HG03045 (cell line): ENCODE measurements around the gene HSPA1L.
"Not testable (repeated sequence)": the region's sequence is repeated elsewhere in the genome, so short reads cannot be mapped to it uniquely, and the experiment has no call there.

Experiments
- ATAC-seq: cut with Tn5 transposase; IDR thresholded peaks from one replicate; pipeline ENCODE4 v1.9.1; 2021; ENCODE audit warnings: mild to moderate bottlenecking, moderate library complexity; ENCODE audit not compliant: unreplicated experiment

The HSPA1L gene

DNA sequence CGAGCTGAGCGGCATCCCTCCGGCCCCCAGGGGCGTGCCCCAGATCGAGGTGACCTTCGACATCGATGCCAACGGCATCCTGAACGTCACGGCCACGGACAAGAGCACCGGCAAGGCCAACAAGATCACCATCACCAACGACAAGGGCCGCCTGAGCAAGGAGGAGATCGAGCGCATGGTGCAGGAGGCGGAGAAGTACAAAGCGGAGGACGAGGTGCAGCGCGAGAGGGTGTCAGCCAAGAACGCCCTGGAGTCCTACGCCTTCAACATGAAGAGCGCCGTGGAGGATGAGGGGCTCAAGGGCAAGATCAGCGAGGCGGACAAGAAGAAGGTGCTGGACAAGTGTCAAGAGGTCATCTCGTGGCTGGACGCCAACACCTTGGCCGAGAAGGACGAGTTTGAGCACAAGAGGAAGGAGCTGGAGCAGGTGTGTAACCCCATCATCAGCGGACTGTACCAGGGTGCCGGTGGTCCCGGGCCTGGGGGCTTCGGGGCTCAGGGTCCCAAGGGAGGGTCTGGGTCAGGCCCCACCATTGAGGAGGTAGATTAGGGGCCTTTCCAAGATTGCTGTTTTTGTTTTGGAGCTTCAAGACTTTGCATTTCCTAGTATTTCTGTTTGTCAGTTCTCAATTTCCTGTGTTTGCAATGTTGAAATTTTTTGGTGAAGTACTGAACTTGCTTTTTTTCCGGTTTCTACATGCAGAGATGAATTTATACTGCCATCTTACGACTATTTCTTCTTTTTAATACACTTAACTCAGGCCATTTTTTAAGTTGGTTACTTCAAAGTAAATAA lies 2.2 kb upstream of the HSPA1L start:
- ATAC-seq, result not testable (repeated sequence)

DNA sequence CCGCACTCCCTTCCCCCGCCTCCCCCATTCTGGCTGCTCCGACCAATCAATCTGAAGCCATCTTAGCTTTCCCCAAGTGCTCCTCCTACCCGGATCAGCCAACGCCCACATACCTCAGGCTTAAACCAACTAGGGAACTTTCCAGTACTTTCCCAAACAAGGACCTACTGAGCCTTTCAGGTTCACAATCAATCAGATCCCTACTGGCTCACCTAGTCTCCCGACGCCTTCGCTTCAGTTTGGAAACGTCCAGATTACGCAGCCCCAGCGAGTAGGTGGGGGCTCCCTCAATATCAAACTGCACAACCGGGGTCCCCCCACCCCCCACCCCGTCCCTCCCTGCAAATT lies 432 bp downstream of the HSPA1L start:
- no peak for ATAC-seq

DNA sequence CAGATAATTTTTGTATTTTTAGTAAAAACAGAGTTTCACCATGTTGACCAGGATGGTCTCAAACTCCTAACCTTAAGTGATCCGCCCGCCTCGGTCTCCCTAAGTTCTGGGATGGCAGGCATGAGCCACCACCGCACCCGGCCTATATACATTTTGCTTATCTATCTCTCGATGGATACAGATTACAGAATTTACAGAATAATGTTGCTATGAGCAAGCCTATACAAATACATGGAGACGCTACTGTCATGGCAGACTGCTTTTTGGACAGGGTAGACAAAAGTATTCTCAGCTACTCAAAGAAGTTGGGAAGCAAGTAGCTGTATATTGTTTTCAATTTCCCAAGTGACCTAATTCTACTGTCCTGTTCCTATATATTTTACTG lies 1.6 kb downstream of the HSPA1L start:
- no peak for ATAC-seq

DNA sequence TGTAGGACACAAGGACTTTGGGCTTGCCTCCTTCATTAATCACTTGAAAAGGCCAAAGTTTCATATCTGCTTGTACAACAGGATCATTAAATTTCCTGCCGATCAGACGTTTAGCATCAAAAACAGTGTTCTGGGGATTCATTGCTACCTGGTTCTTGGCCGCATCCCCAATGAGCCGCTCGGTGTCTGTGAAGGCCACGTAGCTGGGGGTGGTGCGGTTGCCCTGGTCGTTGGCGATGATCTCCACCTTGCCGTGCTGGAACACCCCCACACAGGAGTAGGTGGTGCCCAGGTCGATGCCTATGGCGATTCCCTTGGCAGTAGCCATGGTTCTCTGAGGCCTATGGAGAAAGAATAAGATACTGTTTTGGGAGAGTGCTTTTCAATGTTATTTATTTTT lies 3.4 kb downstream of the HSPA1L start:
- no peak for ATAC-seq

DNA sequence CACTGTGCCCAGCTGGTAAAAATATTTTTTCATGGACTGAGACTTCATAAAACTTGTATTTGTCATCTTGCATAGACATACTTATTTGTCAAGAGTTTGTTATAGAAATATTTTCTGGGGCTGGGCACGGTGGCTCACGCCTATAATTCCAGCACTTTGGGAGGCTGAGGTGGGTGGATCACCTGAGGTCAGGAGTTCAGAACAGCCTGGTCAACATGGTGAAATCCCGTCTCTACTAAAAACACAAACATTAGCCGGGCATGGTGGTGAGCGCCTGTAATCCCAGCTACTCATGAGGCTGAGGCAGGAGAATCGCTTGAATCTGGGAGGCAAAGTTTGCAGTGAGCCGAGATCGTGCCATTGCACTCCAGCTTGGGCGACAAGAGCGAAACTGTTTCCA lies 6.5 kb downstream of the HSPA1L start:
- ATAC-seq, result not testable (repeated sequence)

DNA sequence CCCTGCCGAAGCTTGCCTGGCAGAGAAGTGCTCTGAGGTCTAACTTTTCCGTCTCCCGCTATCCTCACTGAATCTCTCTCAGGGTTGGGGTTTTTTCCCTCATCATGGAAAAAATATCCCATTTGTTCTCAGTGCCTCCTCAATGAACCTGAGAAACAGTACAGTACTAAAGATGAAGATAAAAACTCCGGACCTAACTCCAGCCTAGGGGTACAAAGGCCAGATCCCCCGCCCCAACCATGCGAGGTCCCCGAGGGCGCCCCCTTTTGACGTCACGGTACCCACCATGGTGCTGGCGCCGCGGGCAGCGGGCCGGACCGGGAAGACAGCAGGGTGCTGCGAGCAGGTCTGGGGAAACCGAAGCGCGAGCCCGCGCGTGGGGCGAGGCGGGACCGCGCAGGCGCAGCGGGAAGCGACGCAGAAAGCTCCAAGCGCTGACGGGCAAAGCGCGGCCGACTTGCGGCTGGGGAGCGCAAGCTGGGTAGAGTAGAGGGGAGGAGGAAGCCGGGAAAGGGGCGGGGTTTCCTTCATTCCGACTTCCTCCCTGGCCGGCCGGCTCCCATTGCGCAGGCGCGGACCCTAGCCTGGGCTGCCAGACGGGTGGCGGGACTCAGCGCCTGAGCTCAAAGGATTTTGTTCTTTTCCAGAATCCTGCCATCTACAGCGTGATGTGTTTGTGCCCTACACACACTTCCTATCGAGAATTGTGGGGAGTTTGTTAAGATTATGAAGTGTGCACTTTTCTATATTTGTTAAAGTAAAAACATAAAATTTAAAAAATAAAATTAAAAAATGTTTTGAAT lies 8.4 kb downstream of the HSPA1L start, which contains the start of gene LSM2:
LSM2 (minus strand) TSS at position 497 of the 803 bp plus-strand sequence; CDS start at position 288, 209 bp downstream.
- peak; percentile 92 for ATAC-seq

- ATAC-seq, result no peak
Measured at GRCh38 chr6:31805939-31806469, 9.1 kb downstream of the HSPA1L start.

DNA sequence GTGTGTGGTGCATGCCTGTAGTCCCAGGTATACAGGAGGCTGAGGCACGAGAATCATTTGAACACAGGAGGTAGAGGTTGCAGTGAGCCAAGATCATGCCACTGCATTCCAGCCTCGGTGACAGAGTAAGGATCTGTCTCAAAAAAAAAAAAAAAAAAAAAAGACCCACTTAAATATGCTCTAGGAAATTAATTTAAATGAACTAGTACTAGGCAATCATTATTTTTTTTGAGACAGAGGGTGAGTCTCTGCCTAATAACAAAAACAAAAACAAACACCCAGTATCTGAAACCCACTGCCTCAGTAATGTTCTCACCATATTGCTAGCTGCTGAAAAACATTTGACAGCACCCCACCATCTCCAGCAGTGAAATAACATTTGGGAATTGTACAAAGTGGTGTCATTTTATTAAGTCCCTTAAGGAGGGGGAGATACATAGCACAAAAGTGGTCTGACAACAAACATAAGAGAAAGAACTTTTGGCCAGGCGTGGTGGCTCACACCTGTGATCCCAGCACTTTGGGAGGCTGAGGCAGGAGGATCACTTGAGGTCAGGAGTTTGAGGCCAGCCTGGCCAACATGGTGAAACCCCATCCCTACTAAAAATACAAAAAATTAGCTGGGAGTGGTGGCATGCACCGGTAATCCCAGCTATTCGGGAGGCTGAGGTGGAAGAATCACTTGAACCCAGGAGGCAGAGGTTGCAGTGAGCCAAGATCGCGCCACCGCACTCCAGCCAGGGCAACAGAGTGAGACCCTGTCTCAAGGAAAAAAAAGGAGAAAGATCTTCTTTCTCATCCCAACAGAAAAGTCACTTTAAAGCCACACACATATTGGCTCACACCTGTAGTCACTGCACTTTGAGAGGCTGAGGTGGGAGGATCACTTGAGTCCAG lies 13.8 kb downstream of the HSPA1L start:
- ATAC-seq, result not testable (repeated sequence)

- ATAC-seq, result no peak
Measured at GRCh38 chr6:31799781-31800180, 15.3 kb downstream of the HSPA1L start.

DNA sequence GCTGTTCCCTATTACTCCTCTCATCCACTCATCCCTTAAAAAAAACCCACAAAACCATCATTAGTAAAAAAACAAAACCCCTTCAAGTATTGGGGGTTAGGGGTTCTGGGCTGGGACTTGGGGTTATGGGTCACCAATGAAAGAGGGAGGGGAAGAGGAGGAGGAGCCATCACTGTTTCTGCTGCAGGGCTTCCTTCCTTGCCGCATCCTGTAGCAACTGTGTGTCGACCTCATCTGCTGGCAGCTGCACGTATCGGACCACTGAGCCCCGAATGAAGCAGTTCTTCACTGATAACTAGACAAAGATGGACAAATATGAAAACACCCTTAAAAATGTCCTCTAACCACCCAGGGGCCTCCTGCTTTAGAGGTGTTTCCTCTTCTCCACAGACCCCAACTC lies 17.5 kb downstream of the HSPA1L start:
- no peak for ATAC-seq

GRCh38 chr6:31796993-31797385 lies 18.1 kb downstream of the HSPA1L start:
- no peak for ATAC-seq

DNA sequence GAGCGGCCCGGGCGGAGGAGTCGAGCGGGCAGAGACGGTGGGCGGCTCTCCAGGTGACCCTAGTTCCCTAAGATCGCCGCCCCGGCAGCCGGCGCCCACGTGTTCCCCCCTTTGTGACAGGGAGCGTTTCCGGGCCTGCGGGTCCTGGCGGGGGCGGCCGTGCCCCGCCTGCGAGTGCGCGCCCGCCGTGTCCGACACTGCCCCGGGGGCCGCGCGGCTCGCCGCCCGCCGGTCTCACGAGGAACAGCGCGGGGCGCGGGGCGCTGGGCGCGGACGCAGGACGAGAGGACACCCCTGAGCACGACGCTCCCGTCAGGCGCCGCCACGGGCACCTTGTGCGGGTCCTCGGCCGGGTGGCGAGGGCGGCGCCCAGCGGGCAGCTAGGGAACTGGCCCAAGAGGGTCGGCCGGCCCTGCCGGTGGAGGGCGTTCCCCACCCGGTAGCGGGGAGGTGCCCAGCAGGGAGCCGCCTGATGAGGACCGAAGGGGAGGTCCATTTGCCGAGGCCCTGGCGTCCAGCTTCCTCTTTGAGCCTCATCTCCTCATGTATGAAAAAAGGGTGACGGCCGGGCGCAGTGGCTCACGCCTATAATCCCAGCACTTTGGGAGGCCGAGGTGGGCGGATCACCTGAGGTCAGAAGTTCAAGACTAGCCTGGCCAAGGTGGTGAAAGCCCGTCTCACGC lies 19.3 kb downstream of the HSPA1L start, which contains the start of gene VARS1:
VARS1 (minus strand) TSS at position 137 of the 683 bp plus-strand sequence. CDS start 535 bp downstream, outside the sequence.
- peak; percentile 70 for ATAC-seq

DNA sequence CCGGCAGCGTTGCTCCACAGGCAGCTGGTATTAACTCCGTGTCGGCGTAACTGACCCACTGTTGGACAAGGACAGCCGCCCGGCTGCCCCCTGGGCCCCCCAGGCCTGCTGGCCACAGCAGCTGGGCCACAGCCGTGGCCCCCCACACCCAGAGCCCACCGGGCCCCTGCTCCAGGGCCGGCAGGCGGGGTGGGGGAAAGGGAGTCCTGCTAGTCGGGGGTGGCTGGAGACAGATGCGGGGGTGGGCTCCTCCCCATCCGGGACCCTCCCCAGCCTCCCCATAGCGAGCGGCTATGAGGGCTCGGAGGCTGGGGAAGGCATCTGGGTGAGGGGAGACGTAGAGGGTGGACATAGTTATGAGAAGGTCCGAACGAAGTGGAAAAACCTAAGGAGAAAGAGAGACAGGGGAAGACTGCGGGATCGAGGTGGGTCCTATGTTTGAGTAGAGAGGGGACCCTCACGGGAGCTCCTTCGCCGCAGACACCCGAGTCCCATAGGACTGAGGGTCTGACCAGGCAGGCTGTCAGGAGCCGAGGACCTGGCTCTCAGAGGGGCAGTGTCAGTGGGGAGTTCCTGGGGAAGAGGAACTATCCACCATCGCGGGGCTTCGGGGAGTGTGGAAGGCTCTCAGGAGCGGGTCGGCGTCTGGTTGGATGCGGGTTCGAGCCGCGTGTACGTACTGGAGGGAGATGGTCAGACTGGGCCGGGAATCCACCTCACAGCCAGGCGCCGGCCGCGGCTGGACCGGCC lies 20.0 kb downstream of the HSPA1L start:
- ATAC-seq, result peak; percentile 16

- no peak for ATAC-seq
Measured at GRCh38 chr6:31794294-31794865, 20.7 kb downstream of the HSPA1L start.

DNA sequence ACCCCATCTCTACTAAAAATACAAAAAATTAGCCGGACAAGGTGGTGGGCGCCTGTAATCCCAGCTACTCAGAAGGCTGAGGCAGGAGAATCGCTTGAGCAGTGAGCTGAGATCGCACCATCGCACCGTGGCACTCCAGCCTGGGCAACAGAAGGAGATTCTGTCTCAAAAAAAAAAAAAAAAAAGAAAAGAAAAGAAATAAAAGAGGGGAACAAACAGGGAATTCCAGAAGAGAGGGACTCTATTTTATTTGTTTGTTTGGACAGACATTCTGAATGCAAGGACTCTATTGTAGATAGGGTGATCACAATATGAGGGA lies 21.2 kb downstream of the HSPA1L start:
- ATAC-seq, result not testable (repeated sequence)

DNA sequence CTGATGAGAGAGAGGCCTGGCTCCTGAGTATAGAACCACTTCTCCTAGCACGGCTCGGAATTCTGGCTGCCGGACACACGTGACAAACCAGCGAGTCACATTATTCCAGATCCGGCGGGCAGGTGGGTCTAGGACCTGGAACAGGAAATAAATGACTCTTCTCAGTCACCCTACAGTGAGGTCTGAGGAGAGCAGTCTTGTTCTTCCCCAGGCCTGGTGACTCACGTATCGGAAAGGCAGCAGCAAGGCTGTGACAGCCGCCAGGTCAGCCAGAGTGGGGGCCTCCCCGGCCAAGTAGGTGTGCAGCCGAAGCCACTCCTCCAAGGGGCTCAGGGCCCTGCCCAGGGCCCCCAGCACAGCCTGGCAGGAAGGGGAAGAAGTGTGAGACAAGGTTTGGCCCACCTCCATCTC lies 22.3 kb downstream of the HSPA1L start:
- no peak for ATAC-seq

- no peak for ATAC-seq
Measured at GRCh38 chr6:31792090-31792374, 23.1 kb downstream of the HSPA1L start.

GRCh38 chr6:31791324-31792089 lies 23.6 kb downstream of the HSPA1L start:
- ATAC-seq, result no peak

GRCh38 chr6:31785475-31785874 lies 29.6 kb downstream of the HSPA1L start:
- ATAC-seq, result no peak
